Measurements from ENCODE around the gene PSMD13. TPM values are rescaled to one million over a fixed set of nuclear protein-coding genes. Genes with fewer than 3 reads are reported as not detected.
A peak's percentile ranks its signal among the peaks of the same experiment; 100 is the strongest.
"Not testable (repeated sequence)": the region's sequence is repeated elsewhere in the genome, so short reads cannot be mapped to it uniquely, and the experiment has no call there.

The PSMD13 gene
- total and polyA plus RNA-seq, 2 experiments from 2014 or later, result 91.8 to 146 TPM

DNA sequence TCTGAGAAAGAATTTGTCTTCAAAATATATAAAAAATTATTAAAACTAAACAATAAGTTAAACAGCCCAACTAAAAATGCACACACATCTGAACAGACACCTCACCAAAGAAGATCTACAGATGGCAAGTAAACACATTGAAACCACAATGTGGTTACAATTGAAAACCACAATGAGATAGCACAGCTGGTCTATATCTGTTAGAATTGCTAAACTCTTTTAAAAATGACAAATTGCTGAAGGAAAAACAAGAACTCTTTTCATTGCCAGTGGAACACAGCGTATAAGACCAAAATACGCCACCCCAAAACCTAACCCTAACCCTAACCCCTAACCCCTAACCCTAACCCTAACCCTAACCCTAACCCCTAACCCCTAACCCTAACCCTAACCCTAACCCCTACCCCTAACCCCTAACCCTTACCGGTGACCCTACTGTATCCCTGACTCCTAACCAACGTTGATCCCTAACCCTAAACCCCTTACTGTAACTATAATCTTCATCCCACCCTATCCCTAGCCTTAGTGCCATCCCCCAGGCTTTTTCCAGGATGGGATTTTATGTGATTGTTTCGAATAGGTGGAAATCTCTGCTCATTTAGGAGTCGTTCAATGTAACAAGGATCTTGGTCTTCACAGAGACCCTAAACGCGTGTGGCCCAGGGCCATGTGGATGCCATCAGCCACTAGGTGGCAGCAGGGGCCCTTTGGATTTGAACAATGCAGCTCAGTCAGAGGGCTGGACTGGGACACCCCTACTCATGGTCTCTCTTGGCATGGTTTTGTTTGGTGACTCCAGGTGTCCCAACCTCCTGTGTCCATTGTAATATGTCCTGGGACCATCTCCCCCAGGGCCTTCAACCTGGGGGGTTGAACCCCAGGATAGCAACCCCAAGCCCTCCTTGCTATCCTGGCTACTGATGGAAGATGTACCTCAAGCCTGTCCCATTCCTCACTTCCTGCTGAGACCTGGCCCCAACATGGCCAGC lies 45.0 kb upstream of the PSMD13 start:
- not testable (repeated sequence) for H3K27me3 ChIP-seq; H3K4me3 ChIP-seq; H3K4me1 ChIP-seq (ENCODE audit: insufficient read depth); H3K79me2 ChIP-seq; H3K9me2 ChIP-seq (replicated peaks; ENCODE audit: insufficient read depth); DNase-seq (ENCODE audit: low spot score); H2AFZ ChIP-seq; H3K9me3 ChIP-seq (ENCODE audit: low read depth); H3K4me2 ChIP-seq; H3K27ac ChIP-seq; H4K20me1 ChIP-seq (ENCODE audit: insufficient read depth, poor library complexity, severe bottlenecking); H3K36me3 ChIP-seq (replicated peaks; ENCODE audit: insufficient read depth, low read depth)
- TF ChIP-seq, protein P1, sequence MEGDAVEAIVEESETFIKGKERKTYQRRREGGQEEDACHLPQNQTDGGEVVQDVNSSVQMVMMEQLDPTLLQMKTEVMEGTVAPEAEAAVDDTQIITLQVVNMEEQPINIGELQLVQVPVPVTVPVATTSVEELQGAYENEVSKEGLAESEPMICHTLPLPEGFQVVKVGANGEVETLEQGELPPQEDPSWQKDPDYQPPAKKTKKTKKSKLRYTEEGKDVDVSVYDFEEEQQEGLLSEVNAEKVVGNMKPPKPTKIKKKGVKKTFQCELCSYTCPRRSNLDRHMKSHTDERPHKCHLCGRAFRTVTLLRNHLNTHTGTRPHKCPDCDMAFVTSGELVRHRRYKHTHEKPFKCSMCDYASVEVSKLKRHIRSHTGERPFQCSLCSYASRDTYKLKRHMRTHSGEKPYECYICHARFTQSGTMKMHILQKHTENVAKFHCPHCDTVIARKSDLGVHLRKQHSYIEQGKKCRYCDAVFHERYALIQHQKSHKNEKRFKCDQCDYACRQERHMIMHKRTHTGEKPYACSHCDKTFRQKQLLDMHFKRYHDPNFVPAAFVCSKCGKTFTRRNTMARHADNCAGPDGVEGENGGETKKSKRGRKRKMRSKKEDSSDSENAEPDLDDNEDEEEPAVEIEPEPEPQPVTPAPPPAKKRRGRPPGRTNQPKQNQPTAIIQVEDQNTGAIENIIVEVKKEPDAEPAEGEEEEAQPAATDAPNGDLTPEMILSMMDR (IDR thresholded peaks at IDR 0.05; ENCODE audit: poor library complexity), result peak; percentile 15
- WGBS (ENCODE audit: low lambda C conversion rate, missing lambda C conversion rate), result 96% methylated on average over 4 of the region's 8 CpGs

GRCh38 chr11:192674-193128 lies 44.1 kb upstream of the PSMD13 start, which contains the start of gene SCGB1C1:
Gene SCGB1C1 (plus strand): TSS chr11:193078. CDS start chr11:193100, 22 bp downstream.
- not testable (repeated sequence) for H3K36me3 ChIP-seq (replicated peaks; ENCODE audit: insufficient read depth, low read depth)

DNA sequence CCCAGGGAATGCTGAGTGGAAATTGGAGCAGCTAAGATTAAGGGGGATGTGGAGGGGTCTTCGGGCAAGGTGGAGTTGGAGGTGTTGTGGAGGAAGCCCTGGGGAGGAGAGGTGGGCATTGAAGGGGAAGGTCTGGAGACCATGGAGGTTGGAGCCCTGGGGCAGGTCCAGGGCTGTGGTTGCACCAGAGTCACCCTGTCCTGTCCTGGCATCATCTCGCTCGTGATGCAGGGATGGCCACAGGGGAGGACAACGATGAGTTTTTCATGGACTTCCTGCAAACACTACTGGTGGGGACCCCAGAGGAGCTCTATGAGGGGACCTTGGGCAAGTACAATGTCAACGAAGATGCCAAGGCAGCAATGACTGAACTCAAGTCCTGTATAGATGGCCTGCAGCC lies 43.3 kb upstream of the PSMD13 start:
- not testable (repeated sequence) for H3K9me2 ChIP-seq (replicated peaks; ENCODE audit: insufficient read depth); H3K36me3 ChIP-seq (replicated peaks; ENCODE audit: insufficient read depth, low read depth); H3K79me2 ChIP-seq; H3K4me1 ChIP-seq (ENCODE audit: insufficient read depth); H3K9me3 ChIP-seq (ENCODE audit: low read depth); H4K20me1 ChIP-seq (ENCODE audit: insufficient read depth, poor library complexity, severe bottlenecking); H3K27me3 ChIP-seq; H2AFZ ChIP-seq; H3K27ac ChIP-seq; DNase-seq (ENCODE audit: low spot score); H3K4me2 ChIP-seq; H3K4me3 ChIP-seq
- WGBS (ENCODE audit: low lambda C conversion rate, missing lambda C conversion rate), result 78% methylated on average over 5 of the region's 5 CpGs

More at GRCh38 chr11:192674-193128, 44.1 kb upstream of the PSMD13 start, which contains the start of gene SCGB1C1:
- H3K27me3 ChIP-seq; H3K9me2 ChIP-seq (replicated peaks; ENCODE audit: insufficient read depth); H3K27ac ChIP-seq; H4K20me1 ChIP-seq (ENCODE audit: insufficient read depth, poor library complexity, severe bottlenecking); H3K4me1 ChIP-seq (ENCODE audit: insufficient read depth); DNase-seq (ENCODE audit: low spot score); H3K4me2 ChIP-seq; H3K79me2 ChIP-seq; H3K9me3 ChIP-seq (ENCODE audit: low read depth); H3K4me3 ChIP-seq; H2AFZ ChIP-seq: not testable (repeated sequence)
- 96% methylated on average over 3 of the region's 11 CpGs for WGBS (ENCODE audit: low lambda C conversion rate, missing lambda C conversion rate)

- no peak overlapping the region for H3K27ac ChIP-seq
- no peaks in the 10 kb centered on the region for H3K36me3 ChIP-seq (replicated peaks; ENCODE audit: insufficient read depth, low read depth)
- H4K20me1 ChIP-seq (ENCODE audit: insufficient read depth, poor library complexity, severe bottlenecking), result peaks cover under 1% of the 10 kb centered on the region
- H3K9me3 ChIP-seq (ENCODE audit: low read depth), result no peaks in the 10 kb centered on the region
- no peaks in the 10 kb centered on the region for H3K4me1 ChIP-seq (ENCODE audit: insufficient read depth)
- no peaks in the 10 kb centered on the region for H3K79me2 ChIP-seq
- no peak overlapping the region for H2AFZ ChIP-seq
- H3K27me3 ChIP-seq, result no peaks in the 10 kb centered on the region
- no peak overlapping the region for H3K4me3 ChIP-seq
- DNase-seq (ENCODE audit: low spot score), result no peak
- no peak overlapping the region for H3K4me2 ChIP-seq
- H3K9me2 ChIP-seq (replicated peaks; ENCODE audit: insufficient read depth), result no peaks in the 10 kb centered on the region
- WGBS (ENCODE audit: low lambda C conversion rate, missing lambda C conversion rate), result 88% methylated on average over 23 of the region's 23 CpGs
- TF ChIP-seq, protein P1 (IDR thresholded peaks at IDR 0.05; ENCODE audit: poor library complexity), result no peak
- TF ChIP-seq EZH2 (IDR thresholded peaks at IDR 0.05; ENCODE audit: borderline replicate concordance) (no peak), EZH2phosphoT487 (IDR thresholded peaks at IDR 0.05; ENCODE audit: low read depth, severe bottlenecking, unreplicated experiment) (no peak)
Measured at GRCh38 chr11:196786-197731, 39.7 kb upstream of the PSMD13 start.

Measured in hepatocyte (in vitro differentiated cells).